ENCODE results near the gene RAPGEF6. TPM values are rescaled to one million over a fixed set of nuclear protein-coding genes. Genes with fewer than 3 reads are reported as not detected.
A peak's percentile ranks its signal among the peaks of the same experiment; 100 is the strongest.

RAPGEF6 gene
- total and polyA plus RNA-seq, 2 experiments from 2014 or later: 9.5 to 20.3 TPM

- Histone ChIP-seq H3K79me2 (replicated peaks; ENCODE audit: insufficient read depth) (peaks cover 59% of the 10 kb centered on the region), H3K4me1 (ENCODE audit: insufficient read depth) (peaks cover 38% of the 10 kb centered on the region), H4K20me1 (replicated peaks; ENCODE audit: insufficient read depth) (peaks cover 9% of the 10 kb centered on the region), H2AFZ (no peak overlapping the region), H3K4me3 (peak overlapping the region; percentile 73), H3K27me3 (ENCODE audit: insufficient read depth) (no peaks in the 10 kb centered on the region), H3F3A (replicated peaks; ENCODE audit: low read depth) (peaks cover 7% of the 10 kb centered on the region), H3K36me3 (ENCODE audit: insufficient read depth) (no peaks in the 10 kb centered on the region), H3K9me2 (ENCODE audit: insufficient read depth) (no peaks in the 10 kb centered on the region), H3K27ac (ENCODE audit: low read depth) (no peak overlapping the region), H3K4me2 (peak overlapping the region; percentile 80)
- Mint-ChIP-seq H3K9me3 (no peaks in the 10 kb centered on the region; the same call in 2 of the 3 replicates), H3K27me3 (ENCODE audit: insufficient read depth, low read depth, poor library complexity) (peaks cover 7% of the 10 kb centered on the region), H3K27ac (0 out of 2 replicates have a peak overlapping the region, but pooled peaks have one; percentile 36), H3K4me3 (peak overlapping the region; percentile 98), H3K36me3 (ENCODE audit: low read depth) (no peaks in the 10 kb centered on the region), H3K4me1 (peaks cover 4% of the 10 kb centered on the region)
- no peak for TF ChIP-seq REST (IDR thresholded peaks at IDR 0.05; ENCODE audit: unreplicated experiment)
- no peak for TF ChIP-seq ZNF114 (CRISPR knock-in tag; IDR thresholded peaks at IDR 0.05)
- TF ChIP-seq STAT1 (IDR thresholded peaks at IDR 0.05; ENCODE audit: unreplicated experiment): no peak
- no peak for TF ChIP-seq CREB1 (CRISPR knock-in tag; IDR thresholded peaks at IDR 0.05; ENCODE audit: low read depth)
- no peak for TF ChIP-seq JUNB (IDR thresholded peaks at IDR 0.05; ENCODE audit: unreplicated experiment)
- TF ChIP-seq ETS1 (IDR thresholded peaks at IDR 0.05): no peak
- TF ChIP-seq EZH2phosphoT487 (IDR thresholded peaks at IDR 0.05; ENCODE audit: unreplicated experiment): no peak
- TF ChIP-seq NANOG (IDR thresholded peaks at IDR 0.05; ENCODE audit: borderline replicate concordance): no peak
- no peak for TF ChIP-seq EZH2 (IDR thresholded peaks at IDR 0.05; ENCODE audit: low read depth, unreplicated experiment)
- no peak for ATAC-seq
- no peak for DNase-seq (ENCODE audit: low spot score)
Measured at GRCh38 chr5:131633830-131634229, 1.2 kb downstream of the RAPGEF6 start.

- H3K9me2 ChIP-seq (ENCODE audit: insufficient read depth): no peaks in the 10 kb centered on the region
- peaks cover 6% of the 10 kb centered on the region for H3F3A ChIP-seq (replicated peaks; ENCODE audit: low read depth)
- H3K4me2 ChIP-seq: no peak overlapping the region
- H3K27me3 ChIP-seq (ENCODE audit: insufficient read depth): no peaks in the 10 kb centered on the region
- H3K27ac Mint-ChIP-seq: no peak overlapping the region
- peaks cover 40% of the 10 kb centered on the region for H3K4me1 ChIP-seq (ENCODE audit: insufficient read depth)
- H3K27me3 Mint-ChIP-seq (ENCODE audit: insufficient read depth, low read depth, poor library complexity): peaks cover 7% of the 10 kb centered on the region
- H3K36me3 Mint-ChIP-seq (ENCODE audit: low read depth): no peaks in the 10 kb centered on the region
- H3K27ac ChIP-seq (ENCODE audit: low read depth): no peak overlapping the region
- H3K9me3 Mint-ChIP-seq: no peaks in the 10 kb centered on the region; the same call in 2 of the 3 replicates
- DNase-seq (ENCODE audit: low spot score): no peak
- peaks cover 4% of the 10 kb centered on the region; the same call in 2 of the 3 replicates for H3K4me1 Mint-ChIP-seq
- no peaks in the 10 kb centered on the region for H3K36me3 ChIP-seq (ENCODE audit: insufficient read depth)
- H4K20me1 ChIP-seq (replicated peaks; ENCODE audit: insufficient read depth): peaks cover 15% of the 10 kb centered on the region
- peaks cover 88% of the 10 kb centered on the region for H3K79me2 ChIP-seq (replicated peaks; ENCODE audit: insufficient read depth)
- no peak overlapping the region for H3K4me3 ChIP-seq
- H3K4me3 Mint-ChIP-seq: no peak overlapping the region
- no peak for ATAC-seq
- H2AFZ ChIP-seq: no peak overlapping the region
- TF ChIP-seq ZNF462 (CRISPR knock-in tag; IDR thresholded peaks at IDR 0.05): no peak
- no peak for TF ChIP-seq ZNF114 (CRISPR knock-in tag; IDR thresholded peaks at IDR 0.05)
Measured at GRCh38 chr5:131630963-131631350, 4.1 kb downstream of the RAPGEF6 start.

Measured in GM23338 (cell line).